Fibroblast of villous mesenchyme (primary cell): ENCODE data around the gene PAK4. TPM values are rescaled to one million over a fixed set of nuclear protein-coding genes. Genes with fewer than 3 reads are reported as not detected.

Experiments
- DNase-seq: peaks from one replicate; pipeline ENCODE4 v3.0.0-alpha.2; 2010; ENCODE audit warnings: low read depth
- H3K4me3 ChIP-seq: 2 replicates; pipeline ENCODE4 v1.5.1; 2011; ENCODE audit warnings: low read depth, mild to moderate bottlenecking, low read length
- CTCF ChIP-seq: IDR thresholded peaks from 2 replicates; pipeline ENCODE4 v1.5.1; 2012; ENCODE audit warnings: low read depth, mild to moderate bottlenecking, low read length; ENCODE audit not compliant: insufficient read depth
- total RNA-seq: library from RNA; depleted of rRNA; stranded (reverse); fragments of >200 nt; gene quantifications from 2 replicates; pipeline ENCODE4 v1.2.3, GENCODE V29; 2012

The PAK4 gene
- total RNA-seq, 1 donor, result 9.5 TPM

- H3K4me3 ChIP-seq, result no peak overlapping the region
- no peak for TF ChIP-seq CTCF
- DNase-seq, result no peak
Observed at GRCh38 chr19:39186391-39186790, 60.8 kb downstream of the PAK4 start.

GRCh38 chr19:39187552-39187943 lies 62.0 kb downstream of the PAK4 start:
- no peak for TF ChIP-seq CTCF
- H3K4me3 ChIP-seq, result no peak overlapping the region
- DNase-seq, result no peak

- DNase-seq, result no peak
- H3K4me3 ChIP-seq, result no peak overlapping the region
- TF ChIP-seq CTCF, result no peak
Observed at GRCh38 chr19:39188960-39189359, 63.4 kb downstream of the PAK4 start.

GRCh38 chr19:39190768-39191167 lies 65.2 kb downstream of the PAK4 start:
- DNase-seq, result no peak
- H3K4me3 ChIP-seq, result no peak overlapping the region
- no peak for TF ChIP-seq CTCF

GRCh38 chr19:39192846-39193245 lies 67.3 kb downstream of the PAK4 start:
- TF ChIP-seq CTCF, result no peak
- DNase-seq, result peak; percentile 33
- H3K4me3 ChIP-seq, result no peak overlapping the region

GRCh38 chr19:39193803-39194202 lies 68.2 kb downstream of the PAK4 start:
- H3K4me3 ChIP-seq, result no peak overlapping the region
- DNase-seq, result peak; percentile 4
- no peak for TF ChIP-seq CTCF

GRCh38 chr19:39194832-39195542 lies 69.4 kb downstream of the PAK4 start:
- DNase-seq, result no peak
- H3K4me3 ChIP-seq, result no peak overlapping the region
- no peak for TF ChIP-seq CTCF
